ENCODE results near the gene MAPK12. TPM values are rescaled to one million over a fixed set of nuclear protein-coding genes. Genes with fewer than 3 reads are reported as not detected.

Gene MAPK12
- total and polyA plus RNA-seq, 4 donors: 13.2 to 57.6 (median 25.4) TPM

DNA sequence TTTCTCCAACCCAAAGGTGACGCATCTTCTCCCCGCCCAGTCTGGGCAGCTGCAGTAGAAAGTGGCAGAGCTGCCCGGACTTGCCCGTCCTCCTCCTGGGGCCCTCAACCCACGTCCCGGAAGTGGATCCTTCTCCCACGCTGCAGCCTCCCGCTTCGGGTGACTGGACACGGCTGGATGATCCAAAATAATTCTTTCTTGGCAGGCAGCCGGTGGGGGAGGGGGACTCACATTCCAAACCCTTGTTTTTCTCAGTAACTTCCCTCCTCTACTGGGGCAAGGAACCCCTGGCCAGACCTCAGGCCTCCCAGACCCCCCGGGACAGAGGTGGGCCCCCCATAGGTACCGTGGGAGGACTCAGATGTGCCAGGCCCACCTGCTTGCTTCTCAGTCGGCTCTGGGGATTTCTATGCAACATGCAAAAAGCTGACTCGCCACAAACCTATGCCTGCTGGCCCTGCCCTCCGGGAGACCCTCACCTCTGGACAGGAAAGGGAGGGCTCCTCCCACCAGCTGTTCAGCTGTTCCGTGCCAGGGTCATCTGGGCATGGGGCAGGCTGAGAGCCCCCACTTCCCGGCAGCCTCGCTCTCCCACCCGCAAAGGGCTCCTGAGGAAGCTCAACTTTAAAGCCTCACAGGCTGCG, 44.6 kb upstream of the MAPK12 start:
- Histone ChIP-seq H3K36me3 (ENCODE audit: control insufficient read depth, insufficient read depth, low read length) (peaks cover 68% of the 10 kb centered on the region), H3K4me1 (ENCODE audit: control insufficient read depth, insufficient read depth, low read length) (peaks cover 85% of the 10 kb centered on the region), H3K9me3 (ENCODE audit: control insufficient read depth, insufficient read depth, low read length) (no peaks in the 10 kb centered on the region), H3K4me3 (ENCODE audit: low read depth, low read length) (peak overlapping the region; percentile 77), H3K27ac (ENCODE audit: low read depth, low read length) (peak overlapping the region; percentile 44), H3K27me3 (ENCODE audit: control insufficient read depth, insufficient read depth, low read length) (no peaks in the 10 kb centered on the region)
- DNase-seq (ENCODE audit: low read depth in 4 of 6, low spot score in 6 of 6): peak in 2 of 6 donors; percentile 59 to 76
- WGBS (ENCODE audit: insufficient coverage): 10% methylated on average over 17 of the region's 21 CpGs

DNA sequence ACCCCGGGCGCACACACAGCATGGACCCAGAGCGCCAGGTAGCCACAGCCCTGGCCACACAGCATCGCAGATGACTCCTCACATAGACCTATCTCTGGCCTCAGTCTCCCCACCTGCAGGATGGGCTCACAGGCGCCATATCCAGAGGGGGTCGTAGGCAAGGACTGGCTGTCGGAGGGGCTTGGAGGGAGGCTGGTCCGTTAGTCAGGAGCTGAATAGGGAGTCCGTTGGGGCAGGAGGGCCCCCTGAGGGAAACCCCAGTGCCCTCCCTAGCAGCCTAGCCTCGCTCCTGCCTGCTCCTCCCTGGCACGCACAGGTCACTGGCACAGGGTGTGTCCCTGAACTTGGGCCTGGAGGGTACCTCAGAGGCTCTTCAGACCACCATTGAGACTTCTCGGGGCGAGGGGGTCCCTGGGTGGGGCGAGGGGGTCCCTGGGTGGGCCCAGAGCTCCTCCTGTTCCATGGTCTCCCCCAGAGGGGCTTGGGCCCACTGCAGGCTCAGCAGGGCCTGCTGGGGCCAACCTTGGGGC, 44.0 kb upstream of the MAPK12 start:
- Histone ChIP-seq H3K4me3 (ENCODE audit: low read depth, low read length) (peak overlapping the region; percentile 77), H3K36me3 (ENCODE audit: control insufficient read depth, insufficient read depth, low read length) (peaks cover 70% of the 10 kb centered on the region), H3K9me3 (ENCODE audit: control insufficient read depth, insufficient read depth, low read length) (no peaks in the 10 kb centered on the region), H3K4me1 (ENCODE audit: control insufficient read depth, insufficient read depth, low read length) (peaks cover 88% of the 10 kb centered on the region), H3K27me3 (ENCODE audit: control insufficient read depth, insufficient read depth, low read length) (no peaks in the 10 kb centered on the region), H3K27ac (ENCODE audit: low read depth, low read length) (peak overlapping the region; percentile 44)
- 61% methylated on average over 12 of the region's 14 CpGs for WGBS (ENCODE audit: insufficient coverage)
- no peak for DNase-seq (ENCODE audit: low read depth in 4 of 6, low spot score in 6 of 6)

GRCh38 chr22:50304528-50305392, 43.3 kb upstream of the MAPK12 start:
- peak overlapping the region; percentile 64 for H3K27ac ChIP-seq (ENCODE audit: low read depth, low read length)
- DNase-seq (ENCODE audit: low read depth in 4 of 6, low spot score in 6 of 6): peak in 1 of 6 donors; percentile 79

DNA sequence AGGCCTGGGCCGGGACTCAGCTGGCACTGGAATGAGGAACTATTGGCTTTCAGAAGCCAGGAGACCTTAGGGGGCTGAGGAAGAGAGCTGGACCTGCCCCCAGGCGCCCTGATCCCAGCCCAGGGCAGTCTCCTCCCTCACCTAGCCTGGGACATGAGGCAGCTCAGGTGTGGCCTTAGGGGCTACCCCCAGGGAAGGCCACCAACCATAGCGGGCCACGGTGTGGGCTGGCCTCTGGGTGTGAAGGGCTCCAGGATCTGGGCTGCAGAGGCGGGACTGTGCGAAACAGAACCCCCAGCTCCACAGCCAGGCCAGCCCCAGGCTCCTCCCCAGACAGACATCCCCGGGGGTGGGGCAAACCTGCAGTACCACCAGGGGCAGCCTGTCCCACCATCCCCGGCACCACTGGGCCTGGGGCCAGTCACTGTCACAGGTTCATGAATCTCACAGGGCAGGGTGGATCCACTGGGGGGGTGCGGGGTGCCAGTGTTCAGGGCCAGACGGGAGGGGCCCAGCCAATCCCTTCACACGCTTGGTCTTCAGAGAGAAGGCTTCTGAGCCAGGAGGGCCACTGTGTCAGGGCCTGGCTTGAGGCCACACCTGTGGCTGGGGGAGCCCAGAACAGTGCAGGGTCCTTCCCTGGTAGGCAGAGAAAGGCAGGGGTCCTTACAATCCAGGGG, 42.5 kb upstream of the MAPK12 start:
- Histone ChIP-seq H3K4me1 (ENCODE audit: control insufficient read depth, insufficient read depth, low read length) (peaks cover 91% of the 10 kb centered on the region), H3K4me3 (ENCODE audit: low read depth, low read length) (no peak overlapping the region), H3K36me3 (ENCODE audit: control insufficient read depth, insufficient read depth, low read length) (peaks cover 60% of the 10 kb centered on the region), H3K9me3 (ENCODE audit: control insufficient read depth, insufficient read depth, low read length) (no peaks in the 10 kb centered on the region), H3K27me3 (ENCODE audit: control insufficient read depth, insufficient read depth, low read length) (no peaks in the 10 kb centered on the region), H3K27ac (ENCODE audit: low read depth, low read length) (peak overlapping the region; percentile 64)
- peak in 1 of 6 donors; percentile 40 for DNase-seq (ENCODE audit: low read depth in 4 of 6, low spot score in 6 of 6)
- WGBS (ENCODE audit: insufficient coverage): 49% methylated on average over 11 of the region's 11 CpGs

More at GRCh38 chr22:50304528-50305392, 43.3 kb upstream of the MAPK12 start:
- Histone ChIP-seq H3K4me3 (ENCODE audit: low read depth, low read length) (peak overlapping the region; percentile 77), H3K9me3 (ENCODE audit: control insufficient read depth, insufficient read depth, low read length) (no peaks in the 10 kb centered on the region), H3K27me3 (ENCODE audit: control insufficient read depth, insufficient read depth, low read length) (no peaks in the 10 kb centered on the region), H3K36me3 (ENCODE audit: control insufficient read depth, insufficient read depth, low read length) (peaks cover 68% of the 10 kb centered on the region), H3K4me1 (ENCODE audit: control insufficient read depth, insufficient read depth, low read length) (peaks cover 91% of the 10 kb centered on the region)
- 36% methylated on average over 18 of the region's 22 CpGs for WGBS (ENCODE audit: insufficient coverage)

GRCh38 chr22:50303515-50303847, 42.0 kb upstream of the MAPK12 start:
- H3K27me3 ChIP-seq (ENCODE audit: control insufficient read depth, insufficient read depth, low read length): no peaks in the 10 kb centered on the region
- H3K36me3 ChIP-seq (ENCODE audit: control insufficient read depth, insufficient read depth, low read length): peaks cover 64% of the 10 kb centered on the region
- peak overlapping the region; percentile 57 for H3K27ac ChIP-seq (ENCODE audit: low read depth, low read length)
- H3K9me3 ChIP-seq (ENCODE audit: control insufficient read depth, insufficient read depth, low read length): no peaks in the 10 kb centered on the region
- DNase-seq (ENCODE audit: low read depth in 4 of 6, low spot score in 6 of 6): no peak
- H3K4me3 ChIP-seq (ENCODE audit: low read depth, low read length): no peak overlapping the region
- 63% methylated on average over 7 of the region's 7 CpGs for WGBS (ENCODE audit: insufficient coverage)
- H3K4me1 ChIP-seq (ENCODE audit: control insufficient read depth, insufficient read depth, low read length): peaks cover 91% of the 10 kb centered on the region

GRCh38 chr22:50302564-50302963, 41.1 kb upstream of the MAPK12 start:
- Histone ChIP-seq H3K9me3 (ENCODE audit: control insufficient read depth, insufficient read depth, low read length) (no peaks in the 10 kb centered on the region), H3K27ac (ENCODE audit: low read depth, low read length) (no peak overlapping the region), H3K36me3 (ENCODE audit: control insufficient read depth, insufficient read depth, low read length) (peaks cover 70% of the 10 kb centered on the region), H3K27me3 (ENCODE audit: control insufficient read depth, insufficient read depth, low read length) (no peaks in the 10 kb centered on the region), H3K4me1 (ENCODE audit: control insufficient read depth, insufficient read depth, low read length) (peaks cover 92% of the 10 kb centered on the region), H3K4me3 (ENCODE audit: low read depth, low read length) (no peak overlapping the region)
- peak in 1 of 6 donors; percentile 29 for DNase-seq (ENCODE audit: low read depth in 4 of 6, low spot score in 6 of 6)
- 18% methylated on average over 2 of the region's 5 CpGs for WGBS (ENCODE audit: insufficient coverage)

DNA sequence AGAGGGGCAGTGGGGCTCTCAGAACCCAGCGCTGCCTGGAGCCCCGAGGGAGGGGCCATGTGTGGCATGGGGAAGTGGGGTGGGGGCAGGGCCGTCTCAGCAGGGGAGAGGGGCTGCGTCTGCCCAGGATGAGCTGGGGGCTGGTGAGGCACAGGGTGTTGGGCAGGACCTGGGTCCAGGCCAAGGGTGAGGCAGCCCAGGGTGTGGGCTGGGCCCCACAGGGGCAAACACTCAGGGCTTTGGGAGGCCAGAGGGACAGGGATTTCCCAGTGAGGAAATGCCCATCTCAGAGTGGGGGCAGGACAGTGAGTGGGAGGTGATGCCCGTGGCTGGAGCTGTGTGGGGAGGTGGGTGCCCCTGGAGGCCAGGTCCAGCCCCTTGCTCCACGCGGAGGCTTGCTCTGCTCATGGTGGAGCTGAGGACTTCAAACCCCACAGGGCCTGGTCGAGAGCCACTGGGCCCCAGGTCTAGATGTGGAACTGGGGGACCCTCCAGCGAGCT, 40.6 kb upstream of the MAPK12 start:
- Histone ChIP-seq H3K4me3 (ENCODE audit: low read depth, low read length) (no peak overlapping the region), H3K27ac (ENCODE audit: low read depth, low read length) (no peak overlapping the region)
- 53% methylated on average over 8 of the region's 9 CpGs for WGBS (ENCODE audit: insufficient coverage)

DNA sequence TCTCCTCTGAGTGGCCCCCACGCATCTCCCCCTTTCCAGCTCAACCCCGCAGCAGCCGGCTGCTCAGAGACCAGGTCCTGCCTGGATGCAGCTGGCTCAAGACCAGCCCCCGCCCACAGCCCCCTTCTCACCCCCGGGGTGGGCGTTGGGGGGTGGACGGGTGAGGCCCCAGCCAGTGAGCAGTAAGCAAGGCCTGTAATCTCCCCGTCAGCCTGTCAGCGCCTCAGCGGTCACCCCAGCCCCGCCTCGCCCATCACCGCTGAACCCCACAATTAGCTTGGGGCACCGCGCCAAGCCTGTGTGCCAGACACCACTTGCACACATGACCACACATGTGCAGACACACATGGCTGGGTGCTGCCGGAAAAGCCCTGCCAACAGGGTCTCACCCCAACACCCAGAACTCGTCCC, 40.1 kb upstream of the MAPK12 start:
- DNase-seq (ENCODE audit: low read depth in 4 of 6, low spot score in 6 of 6): peak in 1 of 6 donors; percentile 82
- H3K4me1 ChIP-seq (ENCODE audit: control insufficient read depth, insufficient read depth, low read length): peaks cover 99% of the 10 kb centered on the region
- no peak overlapping the region for H3K4me3 ChIP-seq (ENCODE audit: low read depth, low read length)
- no peaks in the 10 kb centered on the region for H3K27me3 ChIP-seq (ENCODE audit: control insufficient read depth, insufficient read depth, low read length)
- peaks cover 76% of the 10 kb centered on the region for H3K36me3 ChIP-seq (ENCODE audit: control insufficient read depth, insufficient read depth, low read length)
- no peaks in the 10 kb centered on the region for H3K9me3 ChIP-seq (ENCODE audit: control insufficient read depth, insufficient read depth, low read length)
- 49% methylated on average over 11 of the region's 17 CpGs for WGBS (ENCODE audit: insufficient coverage)
- H3K27ac ChIP-seq (ENCODE audit: low read depth, low read length): no peak overlapping the region

More for the DNA sequence above, 40.6 kb upstream of the MAPK12 start:
- Histone ChIP-seq H3K36me3 (ENCODE audit: control insufficient read depth, insufficient read depth, low read length) (peaks cover 71% of the 10 kb centered on the region), H3K4me1 (ENCODE audit: control insufficient read depth, insufficient read depth, low read length) (peaks cover 97% of the 10 kb centered on the region), H3K27me3 (ENCODE audit: control insufficient read depth, insufficient read depth, low read length) (no peaks in the 10 kb centered on the region), H3K9me3 (ENCODE audit: control insufficient read depth, insufficient read depth, low read length) (no peaks in the 10 kb centered on the region)
- DNase-seq (ENCODE audit: low read depth in 4 of 6, low spot score in 6 of 6): no peak

GRCh38 chr22:50300620-50301257, 39.3 kb upstream of the MAPK12 start:
- Histone ChIP-seq H3K27me3 (ENCODE audit: control insufficient read depth, insufficient read depth, low read length) (no peaks in the 10 kb centered on the region), H3K36me3 (ENCODE audit: control insufficient read depth, insufficient read depth, low read length) (peaks cover 74% of the 10 kb centered on the region), H3K27ac (ENCODE audit: low read depth, low read length) (peak overlapping the region; percentile 33), H3K9me3 (ENCODE audit: control insufficient read depth, insufficient read depth, low read length) (no peaks in the 10 kb centered on the region), H3K4me1 (ENCODE audit: control insufficient read depth, insufficient read depth, low read length) (peaks cover 91% of the 10 kb centered on the region), H3K4me3 (ENCODE audit: low read depth, low read length) (no peak overlapping the region)
- no peak for DNase-seq (ENCODE audit: low read depth in 4 of 6, low spot score in 6 of 6)
- 69% methylated on average over 13 of the region's 14 CpGs for WGBS (ENCODE audit: insufficient coverage)
